HG03095 (cell line): ENCODE results near the gene NHS.
"Not testable (repeated sequence)": the region's sequence is repeated elsewhere in the genome, so short reads cannot be mapped to it uniquely, and the experiment has no call there.

Source experiments
- ATAC-seq: cut with Tn5 transposase; IDR thresholded peaks from one replicate; pipeline ENCODE4 v1.9.1; 2021; ENCODE audit warnings: moderate library complexity; ENCODE audit not compliant: unreplicated experiment

The NHS gene

DNA sequence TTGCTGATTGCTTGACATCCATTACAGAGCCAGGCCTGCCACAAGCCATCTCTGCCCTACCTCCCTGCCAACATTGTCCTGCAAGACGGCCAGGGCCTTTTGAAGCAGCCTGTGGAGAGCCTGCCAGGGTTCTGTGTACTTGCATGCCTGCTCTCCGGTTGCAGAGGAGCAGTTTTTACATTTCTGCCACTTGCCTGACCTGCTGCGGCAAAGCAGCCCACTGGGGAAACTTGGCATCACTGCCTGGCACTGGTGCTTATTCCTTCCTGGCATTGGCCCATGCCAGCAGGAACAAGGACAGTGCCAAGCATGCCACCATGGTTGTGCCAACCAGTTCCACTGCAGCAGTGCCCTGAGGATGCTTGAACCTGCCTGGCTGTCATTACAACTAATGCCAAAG lies 167.1 kb downstream of the NHS start:
- no peak for ATAC-seq

DNA sequence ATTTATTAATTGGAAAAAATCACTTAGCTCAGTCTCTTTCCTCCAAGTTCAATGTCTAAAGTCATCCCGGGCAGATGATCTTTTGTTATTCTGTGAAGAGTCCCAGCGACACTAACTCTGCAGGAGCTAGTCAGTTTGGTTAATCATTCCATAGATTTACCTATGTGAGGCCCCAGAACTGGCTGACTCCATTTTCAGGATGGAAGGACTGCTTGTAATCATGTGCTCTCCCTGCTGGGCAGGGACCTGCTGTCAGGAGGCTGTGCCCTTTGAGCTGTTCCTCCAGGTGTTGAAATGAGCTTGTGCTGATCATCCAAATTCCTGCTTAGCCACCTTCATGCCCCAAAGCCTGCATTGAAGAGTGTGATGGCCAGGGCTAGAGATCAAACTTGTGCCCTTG lies 169.8 kb downstream of the NHS start:
- ATAC-seq: no peak

- no peak for ATAC-seq
These were observed 171.4 kb downstream of the NHS start for GRCh38 chrX:17546356-17546755.

GRCh38 chrX:17547658-17548057 lies 172.7 kb downstream of the NHS start:
- peak; percentile 67 for ATAC-seq

DNA sequence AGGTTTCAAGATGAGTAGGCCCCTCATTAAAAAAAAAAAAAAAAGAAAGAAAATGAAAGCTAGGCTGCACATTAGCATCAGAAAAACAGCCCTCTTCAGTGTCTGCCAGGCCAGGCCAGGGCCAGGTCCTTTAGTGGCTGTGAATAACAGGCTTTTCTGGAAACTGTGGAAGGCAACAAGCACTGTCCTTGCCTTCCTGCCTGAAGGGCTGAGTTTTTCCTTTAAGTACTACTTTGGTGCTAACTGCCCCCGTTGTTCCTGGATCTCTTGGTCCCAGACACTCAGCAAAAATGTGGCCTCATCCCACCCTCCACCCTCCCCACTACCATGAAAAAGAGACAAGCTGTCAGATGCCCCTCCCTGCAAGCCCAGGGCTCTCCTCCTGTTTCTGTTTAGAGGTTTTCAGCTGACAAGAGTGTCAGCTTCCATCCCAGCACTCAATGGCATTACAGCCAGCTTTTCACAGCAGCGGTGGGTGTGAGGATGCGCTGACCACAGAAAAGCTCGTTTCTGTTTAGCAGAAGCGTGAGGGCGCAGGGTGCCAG lies 174.2 kb downstream of the NHS start:
- no peak for ATAC-seq

- no peak for ATAC-seq
These were observed 175.0 kb downstream of the NHS start for GRCh38 chrX:17550011-17550410.

DNA sequence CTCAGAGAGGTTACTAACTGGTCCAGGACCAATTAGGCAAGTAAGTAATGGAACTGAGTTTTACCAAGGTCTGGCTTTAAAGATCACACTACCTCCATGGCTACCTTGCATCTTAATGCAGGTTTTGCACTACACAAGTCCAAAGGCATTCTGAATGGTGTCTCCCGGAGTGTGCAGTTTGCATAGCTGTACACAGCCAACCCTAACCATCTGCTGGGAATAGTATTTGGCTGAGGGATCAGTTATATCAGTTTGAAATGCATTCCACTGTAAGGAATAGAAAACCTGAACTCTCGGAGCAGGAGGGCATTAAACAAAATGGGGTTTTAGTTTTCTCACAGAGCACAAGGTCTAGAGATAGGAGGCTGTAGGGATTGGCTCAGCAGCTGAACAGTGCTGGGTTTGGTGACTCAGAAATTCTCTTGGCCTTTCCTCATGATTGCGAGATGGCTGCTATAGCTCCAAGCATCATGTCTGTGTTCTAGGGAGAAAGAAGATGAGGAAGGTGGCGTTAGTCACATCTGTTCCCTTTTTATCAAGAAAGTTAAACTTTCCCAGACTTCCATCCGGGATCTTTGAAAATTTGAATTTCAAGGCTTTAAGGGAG lies 177.1 kb downstream of the NHS start:
- no peak for ATAC-seq

- ATAC-seq: no peak
These were observed 178.5 kb downstream of the NHS start for GRCh38 chrX:17553469-17553868.

DNA sequence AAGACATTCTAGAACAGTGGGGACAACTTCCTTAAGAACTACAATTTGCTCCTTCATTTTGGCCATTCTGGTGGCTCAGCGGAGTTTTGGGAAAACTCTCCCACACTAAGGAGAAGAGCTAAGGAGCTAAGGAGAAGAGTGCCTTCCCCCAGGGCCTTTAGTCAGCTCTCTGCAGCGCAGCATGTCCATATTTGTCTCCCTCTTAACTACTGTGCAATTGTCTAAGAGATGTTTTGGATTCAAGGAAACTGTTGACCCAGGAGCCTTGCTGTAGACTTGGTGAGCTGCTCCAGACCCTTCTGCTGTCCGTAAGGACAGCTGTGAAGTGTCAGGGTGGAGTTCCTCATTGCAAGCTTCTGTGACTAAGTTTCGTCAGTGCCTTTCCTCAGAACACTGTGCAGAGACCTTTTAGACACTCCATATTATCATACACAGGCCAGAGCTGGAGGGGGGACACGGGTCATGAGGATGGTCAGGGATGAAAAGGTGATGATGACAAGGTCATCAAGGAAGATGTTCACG lies 179.0 kb downstream of the NHS start:
- ATAC-seq: no peak

- no peak for ATAC-seq
These were observed 179.9 kb downstream of the NHS start for GRCh38 chrX:17554914-17555313.

DNA sequence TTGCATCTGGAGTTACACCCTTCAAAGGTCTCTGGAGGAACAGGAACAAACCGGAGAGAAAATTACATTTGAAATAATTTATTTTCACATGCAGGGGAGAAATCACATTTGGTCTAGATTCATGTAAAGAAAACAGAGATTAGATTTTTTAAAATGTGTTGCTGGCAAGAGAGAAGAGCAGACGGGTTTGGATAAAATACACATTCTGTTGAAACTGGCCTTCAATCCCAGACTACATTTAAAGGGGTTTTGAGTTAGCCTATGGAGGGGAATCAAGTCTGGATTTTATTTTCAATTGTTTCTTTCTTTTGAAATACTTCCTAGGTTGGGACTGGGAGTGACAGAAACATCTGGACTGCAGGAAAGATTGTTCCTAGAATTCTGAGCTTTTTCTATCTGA lies 180.8 kb downstream of the NHS start:
- ATAC-seq: no peak

DNA sequence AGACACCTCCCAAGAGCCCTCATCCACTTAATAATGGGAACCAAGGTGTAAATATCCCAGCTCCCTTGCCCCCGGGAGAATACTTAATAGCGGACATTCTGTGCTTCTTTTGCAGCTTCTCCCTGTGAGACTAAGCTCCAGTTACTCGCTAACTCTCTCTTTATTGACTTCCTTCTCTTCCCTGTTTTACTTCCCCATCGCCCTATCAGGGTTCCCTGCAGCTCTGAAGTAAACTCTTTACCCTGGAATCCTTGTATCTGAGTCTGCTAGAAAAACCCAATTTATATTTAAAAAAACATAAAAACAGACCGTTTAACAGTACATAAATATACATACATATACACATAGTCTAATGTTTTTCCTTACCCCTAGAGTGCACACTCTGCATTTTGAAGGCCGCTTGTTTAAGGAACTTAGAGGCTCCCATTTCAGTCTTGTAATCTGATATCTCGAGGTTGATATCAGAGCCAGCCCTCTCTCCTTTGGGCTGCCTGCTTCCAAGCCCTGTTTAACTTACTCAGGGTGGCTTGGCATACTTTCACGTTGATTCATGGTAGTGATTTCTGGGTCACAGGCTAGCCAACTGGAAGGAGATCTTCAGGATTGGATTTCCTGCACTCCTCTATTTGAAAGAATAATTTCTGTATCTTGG lies 184.9 kb downstream of the NHS start:
- ATAC-seq: no peak

DNA sequence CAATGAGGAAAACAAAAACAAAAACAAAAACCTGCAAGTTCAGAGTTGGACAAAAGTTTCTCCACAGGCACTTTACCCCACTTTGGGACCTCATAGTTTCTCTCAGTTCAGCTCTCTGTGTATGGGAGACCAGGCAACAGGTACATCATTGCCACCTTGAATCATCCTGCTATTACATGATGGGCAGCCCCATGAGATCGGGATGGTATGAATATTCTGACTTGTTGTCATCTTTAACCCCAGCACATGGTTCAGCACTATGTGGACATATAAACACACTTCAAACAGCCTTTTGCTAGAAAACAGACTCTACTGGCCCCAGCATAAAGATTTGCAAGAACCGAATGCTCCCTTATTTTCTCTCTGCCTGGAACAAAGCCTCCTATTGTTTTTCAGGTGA lies 185.4 kb downstream of the NHS start:
- no peak for ATAC-seq

- no peak for ATAC-seq
These were observed 188.1 kb downstream of the NHS start for GRCh38 chrX:17563076-17563475.

DNA sequence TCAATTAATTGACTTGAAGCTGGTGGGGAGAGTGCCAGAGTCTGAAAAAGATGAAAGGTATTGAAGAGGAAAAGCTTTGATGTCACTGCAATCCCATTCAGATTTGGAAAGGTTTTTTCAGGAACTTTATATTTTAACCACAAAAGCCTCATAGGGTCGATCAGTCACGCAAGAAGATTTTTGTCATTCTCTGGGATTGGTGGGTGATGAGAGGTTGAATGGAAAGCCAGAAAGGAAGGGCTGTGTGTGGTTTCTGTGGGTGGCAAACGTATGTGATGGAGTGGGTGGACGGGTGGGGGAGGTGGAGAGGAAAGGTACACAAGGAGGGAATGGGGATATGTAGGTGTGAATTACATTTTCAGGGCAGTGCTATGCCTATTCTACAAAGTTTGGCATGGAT lies 188.5 kb downstream of the NHS start:
- no peak for ATAC-seq

- no peak for ATAC-seq
These were observed 189.8 kb downstream of the NHS start for GRCh38 chrX:17564689-17565409.

DNA sequence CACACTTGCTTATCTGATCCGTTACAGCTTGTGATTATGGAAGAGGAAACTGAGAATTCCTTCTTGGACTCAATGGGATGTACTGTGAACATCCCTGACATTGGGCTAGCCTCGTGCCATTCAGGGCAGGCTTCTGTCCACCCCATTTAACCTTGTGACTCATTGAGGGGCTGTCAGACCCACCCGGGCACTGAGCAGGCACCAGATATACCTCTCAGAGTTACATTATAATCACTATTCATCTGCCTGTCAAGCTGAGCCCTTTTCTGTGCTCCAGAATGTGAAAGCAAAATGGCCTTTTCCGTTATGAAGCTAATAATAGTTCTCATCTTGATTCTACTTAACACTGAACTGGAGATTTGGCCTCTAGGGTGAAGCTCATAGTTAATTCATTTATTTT lies 191.7 kb downstream of the NHS start:
- ATAC-seq: no peak

DNA sequence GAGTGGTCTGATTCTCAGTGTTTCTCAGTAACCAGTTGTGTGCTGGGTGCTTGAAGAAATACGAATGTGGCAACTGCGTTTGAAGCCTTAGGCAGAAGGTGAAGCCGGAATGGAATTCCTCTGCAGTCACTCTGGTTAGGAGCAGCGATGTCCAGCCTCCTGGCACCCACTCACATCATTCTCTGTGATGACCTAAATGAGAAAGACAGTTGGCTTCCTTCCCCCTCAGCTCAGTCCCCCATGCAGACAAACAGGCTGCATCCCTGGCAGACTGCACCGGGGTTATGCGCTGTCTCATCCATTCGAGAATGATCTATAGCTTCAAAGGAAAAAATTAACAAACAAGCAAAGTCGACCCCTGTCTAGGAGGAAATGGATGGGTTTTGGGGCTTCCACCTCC lies 192.2 kb downstream of the NHS start:
- ATAC-seq: no peak

GRCh38 chrX:17567821-17568220 lies 192.8 kb downstream of the NHS start:
- no peak for ATAC-seq

DNA sequence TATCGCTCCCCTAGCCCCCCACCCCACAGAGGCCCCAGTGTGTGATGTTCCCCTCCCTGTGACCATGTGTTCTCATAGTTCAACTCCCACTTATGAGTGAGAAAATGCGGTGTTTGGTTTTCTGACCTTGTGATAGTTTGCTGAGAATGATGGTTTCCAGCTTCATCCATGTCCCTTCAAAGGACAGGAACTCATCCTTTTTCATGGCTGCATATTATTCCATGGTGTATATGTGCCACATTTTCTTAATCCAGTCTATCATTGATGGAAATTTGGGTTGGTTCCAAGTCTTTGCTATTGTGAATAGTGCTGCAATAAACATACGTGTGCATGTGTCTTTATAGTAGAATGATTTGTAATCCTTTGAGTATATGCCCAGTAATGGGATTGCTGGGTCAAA lies 193.8 kb downstream of the NHS start:
- not testable (repeated sequence) for ATAC-seq

DNA sequence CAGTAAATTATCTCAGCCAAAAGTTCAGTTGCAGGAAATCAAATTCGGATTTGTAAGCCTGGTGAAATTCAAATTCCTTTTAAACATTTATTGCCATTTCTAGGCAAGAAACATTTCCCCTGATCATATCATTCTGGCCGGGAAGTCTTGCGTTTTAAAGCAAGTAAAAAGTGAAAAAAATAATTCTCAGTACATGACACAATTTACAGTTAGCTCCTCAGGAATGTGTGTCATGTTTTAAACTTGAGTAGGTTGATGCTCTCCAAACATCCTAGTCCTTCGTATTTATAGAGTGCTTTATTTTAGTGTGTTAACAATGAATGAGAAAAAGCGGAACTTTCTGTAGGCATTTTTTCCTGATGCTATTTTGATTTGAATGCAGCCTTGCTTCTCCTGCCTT lies 204.0 kb downstream of the NHS start:
- ATAC-seq: no peak
